OCI-M2 (cell line): ENCODE results near the gene SSBP2.

Experiments
- DNase-seq: peaks from one replicate; lab custom pipeline; 2025; ENCODE audit not compliant: unreplicated experiment; lab: John Stamatoyannopoulos, UW

The SSBP2 gene

DNA sequence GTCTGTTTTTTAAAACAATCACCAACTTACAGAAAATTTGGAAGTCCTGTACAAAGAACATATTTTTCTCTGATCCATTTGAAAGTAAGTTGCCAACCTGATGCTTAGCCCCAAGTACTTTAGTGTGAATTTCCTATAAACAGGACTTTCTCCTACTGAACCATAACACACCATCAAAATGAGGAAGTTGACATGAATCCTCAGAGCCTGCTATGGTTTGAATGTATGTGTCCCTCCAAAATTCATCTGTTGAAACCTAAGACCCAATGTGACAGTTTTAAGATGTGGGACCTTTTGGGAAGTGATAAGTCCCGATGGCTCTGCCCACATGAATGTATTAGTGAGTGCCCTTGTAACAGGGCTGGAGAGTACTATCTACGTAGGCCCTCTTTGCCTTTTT, 350.5 kb downstream of the SSBP2 start:
- no peak for DNase-seq

DNA sequence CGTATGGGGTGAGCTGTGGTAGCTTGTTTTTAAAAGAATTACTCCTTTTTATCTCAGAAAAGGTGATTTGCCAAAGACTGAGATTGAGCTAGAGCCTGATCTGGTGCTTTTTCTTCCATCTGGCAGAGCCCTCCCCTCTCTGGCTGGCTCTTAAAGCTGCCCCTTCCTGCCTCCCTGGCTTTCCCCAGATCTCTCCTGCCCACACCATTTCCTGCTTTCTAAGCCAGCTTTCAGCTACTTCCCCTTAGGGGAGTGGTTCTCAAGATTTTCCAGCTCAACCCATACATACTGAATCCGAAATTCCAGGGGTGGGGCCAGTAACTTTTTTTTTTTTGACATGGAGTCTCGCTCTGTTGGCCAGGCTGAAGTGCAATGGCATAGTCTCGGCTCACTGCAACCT, 352.2 kb downstream of the SSBP2 start:
- DNase-seq = no peak

DNA sequence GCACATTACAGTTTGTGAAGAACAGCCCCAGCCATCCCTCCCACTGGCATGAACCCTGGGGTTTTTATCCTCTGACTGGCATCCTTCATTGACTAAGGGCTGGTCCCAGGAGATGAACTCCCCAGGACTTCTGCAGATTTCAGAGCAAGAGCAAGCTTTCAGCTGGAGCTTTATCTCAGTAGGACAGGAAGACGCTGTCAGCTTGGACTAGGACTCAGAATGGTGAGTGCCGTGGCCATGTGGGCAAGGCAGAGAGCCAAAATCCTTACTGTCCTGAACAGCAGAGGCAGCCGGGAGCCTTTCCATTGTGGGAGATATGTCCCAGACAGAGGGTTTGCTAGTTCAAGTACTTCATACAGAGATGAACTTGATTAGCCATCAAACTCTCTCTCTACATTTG, 353.7 kb downstream of the SSBP2 start:
- no peak for DNase-seq

DNA sequence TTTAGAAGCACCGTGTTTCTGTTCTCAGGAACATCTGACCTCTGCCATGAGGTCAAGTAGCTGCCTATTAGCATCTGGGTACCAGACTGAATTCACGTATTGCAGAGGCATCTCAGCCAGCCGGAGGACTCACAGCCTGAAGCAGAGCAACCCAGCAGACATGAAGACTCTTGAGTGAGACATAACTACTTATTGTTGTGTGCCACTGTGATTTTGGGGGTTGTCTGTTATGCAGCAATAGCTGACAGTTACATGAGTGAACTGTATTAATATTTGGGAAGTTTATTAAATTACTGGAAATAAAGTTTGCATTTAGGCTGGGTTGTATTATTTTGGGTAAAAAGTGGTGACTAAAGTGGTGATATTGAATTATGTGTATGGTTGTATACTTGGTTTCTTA, 355.6 kb downstream of the SSBP2 start:
- no peak for DNase-seq

DNA sequence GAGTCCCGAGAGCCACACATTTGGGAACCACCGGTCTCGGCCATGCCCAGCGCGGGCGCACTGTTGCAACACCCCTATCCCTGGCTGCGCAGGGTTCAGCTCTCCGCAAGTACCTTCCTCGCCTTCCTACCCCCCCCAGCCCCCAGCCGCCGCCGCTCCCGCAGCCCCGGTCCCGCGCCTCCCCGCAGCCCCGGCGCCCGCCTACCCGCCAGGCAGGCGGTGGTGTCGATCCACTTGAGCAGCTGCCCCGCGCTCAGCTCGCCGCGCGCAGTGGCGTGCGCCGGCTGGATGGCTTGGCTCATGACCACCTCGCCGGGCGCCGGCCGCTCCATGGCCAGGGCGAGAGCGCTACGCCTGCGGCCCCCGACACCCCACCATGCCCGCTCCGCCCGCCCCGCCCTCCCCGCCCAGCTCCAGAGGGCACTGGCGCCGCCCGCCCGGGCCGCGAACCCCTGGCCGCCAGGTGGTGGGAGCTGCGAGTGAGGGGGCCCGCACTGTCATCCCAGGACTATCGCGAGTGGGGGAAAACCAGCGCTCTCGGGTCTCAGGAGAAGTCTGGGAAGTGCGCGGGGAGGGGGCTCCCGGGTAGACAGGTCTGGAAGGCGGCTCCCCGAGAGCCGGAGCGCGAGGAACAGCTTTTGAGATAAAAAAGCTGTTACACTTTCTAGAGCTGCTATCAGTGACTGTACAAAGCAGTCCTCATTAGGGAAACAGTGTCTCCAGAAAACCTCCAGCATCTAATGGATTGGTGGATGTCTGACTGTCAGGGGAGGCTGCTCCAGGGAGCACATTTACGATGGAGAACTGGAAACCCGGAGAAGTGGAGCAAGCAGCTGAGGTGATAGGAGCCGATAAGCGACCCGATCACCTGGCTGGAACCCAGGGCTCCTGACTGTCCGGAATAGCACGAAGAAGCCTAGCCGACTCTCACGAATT, 356.8 kb downstream of the SSBP2 start, which contains the start of gene ACOT12:
TSS of gene ACOT12 (minus strand) at position 352 of the 936 bp plus-strand sequence. CDS start at position 332, 20 bp downstream.
- no peak for DNase-seq

DNA sequence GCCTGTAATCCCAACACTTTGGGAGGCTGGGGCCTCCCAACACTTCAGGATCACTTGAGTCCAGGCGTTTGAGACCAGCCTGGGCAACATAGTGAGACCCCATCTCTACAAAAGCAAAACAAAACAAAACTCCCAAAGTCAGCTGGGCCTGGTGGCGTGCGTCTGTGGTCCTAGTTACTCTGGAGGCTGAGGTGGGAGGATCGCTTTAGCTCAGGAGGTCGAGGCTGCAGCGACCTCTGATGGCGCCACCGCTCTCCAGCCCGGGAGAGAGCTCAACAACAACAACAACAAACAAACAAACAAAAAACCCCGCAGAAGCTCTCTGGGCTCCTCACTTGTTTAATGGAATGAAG, 357.5 kb downstream of the SSBP2 start:
- DNase-seq = no peak

DNA sequence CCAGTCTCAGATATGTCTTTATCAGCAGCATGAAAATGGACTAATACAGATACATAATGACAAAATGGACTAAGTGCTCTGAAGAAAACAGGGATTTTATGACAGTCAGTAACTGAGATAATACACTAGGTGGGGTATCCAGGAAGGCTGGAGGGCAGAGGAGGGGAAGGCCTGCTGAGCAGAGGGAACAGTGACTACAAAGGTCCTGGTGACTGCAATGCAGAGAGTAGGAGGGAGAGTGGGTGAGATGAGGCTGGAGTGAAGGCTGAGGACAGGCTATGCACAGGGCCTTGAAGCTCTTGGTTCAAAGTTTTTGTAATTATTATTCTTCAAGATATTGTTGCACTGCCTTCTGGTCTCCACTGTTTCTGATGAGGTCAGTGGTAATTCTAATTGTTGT, 361.9 kb downstream of the SSBP2 start:
- DNase-seq = no peak

DNA sequence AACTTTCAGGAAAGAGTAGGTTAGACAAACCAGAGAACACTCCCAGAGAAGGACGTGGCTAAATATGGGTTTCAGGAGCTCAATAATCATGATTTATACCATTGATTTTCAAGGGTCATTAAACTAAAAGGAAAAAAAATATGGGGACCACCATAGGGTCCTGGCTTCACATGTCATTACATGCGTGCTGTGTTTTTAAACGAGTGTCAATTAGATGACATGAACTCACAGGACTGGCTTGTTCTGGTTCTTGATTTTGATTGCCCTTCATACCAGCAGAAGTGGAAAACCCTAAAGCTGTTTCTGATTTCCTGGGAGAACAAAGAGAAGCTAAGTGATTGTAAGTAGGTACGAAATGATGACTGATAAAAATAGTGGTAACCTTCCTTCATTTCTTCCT, 362.7 kb downstream of the SSBP2 start:
- no peak for DNase-seq

DNA sequence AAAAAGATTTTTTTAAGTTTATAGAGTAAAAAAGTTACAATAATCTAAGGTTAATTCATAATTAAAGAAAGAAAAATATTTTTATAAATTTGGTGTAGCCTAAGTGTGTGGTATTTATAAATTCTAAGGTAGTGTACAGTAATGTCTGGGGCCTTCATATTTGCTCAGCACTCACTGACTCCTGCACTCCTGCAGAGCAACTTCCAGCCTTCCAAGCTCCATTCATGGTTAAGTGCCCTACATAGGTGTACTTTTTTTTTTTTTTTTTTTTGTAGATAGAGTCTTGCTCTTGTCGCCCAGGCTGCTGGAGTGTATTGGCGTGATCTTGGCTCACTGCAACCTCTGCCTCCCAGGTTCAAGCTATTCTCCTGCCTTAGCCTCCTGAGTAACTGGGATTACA, 367.0 kb downstream of the SSBP2 start:
- no peak for DNase-seq

DNA sequence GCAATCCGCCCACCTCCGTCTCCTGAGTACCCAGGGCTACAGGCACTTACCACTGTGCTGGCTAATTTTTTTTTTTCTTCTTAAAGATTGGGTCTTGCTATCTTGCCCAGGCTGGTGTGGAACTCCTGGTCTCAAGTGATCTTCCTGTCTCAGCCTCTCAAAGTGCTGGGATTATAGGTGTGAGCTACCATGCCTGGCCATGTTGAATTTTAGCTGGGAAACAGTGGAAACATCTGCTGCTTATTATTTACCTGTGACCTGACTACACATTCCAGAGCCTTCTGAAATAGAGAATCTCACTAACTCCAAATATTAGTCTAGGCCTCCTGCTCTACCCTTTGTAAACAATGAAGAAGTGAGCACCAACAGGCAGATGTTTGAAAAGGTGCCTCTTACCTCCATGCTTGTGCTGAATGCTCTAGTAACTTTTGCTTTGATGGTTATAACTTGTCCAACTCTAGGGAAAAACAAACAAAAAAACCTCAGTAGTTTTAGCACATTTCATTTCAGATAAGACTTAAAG, 379.5 kb downstream of the SSBP2 start:
- no peak for DNase-seq

DNA sequence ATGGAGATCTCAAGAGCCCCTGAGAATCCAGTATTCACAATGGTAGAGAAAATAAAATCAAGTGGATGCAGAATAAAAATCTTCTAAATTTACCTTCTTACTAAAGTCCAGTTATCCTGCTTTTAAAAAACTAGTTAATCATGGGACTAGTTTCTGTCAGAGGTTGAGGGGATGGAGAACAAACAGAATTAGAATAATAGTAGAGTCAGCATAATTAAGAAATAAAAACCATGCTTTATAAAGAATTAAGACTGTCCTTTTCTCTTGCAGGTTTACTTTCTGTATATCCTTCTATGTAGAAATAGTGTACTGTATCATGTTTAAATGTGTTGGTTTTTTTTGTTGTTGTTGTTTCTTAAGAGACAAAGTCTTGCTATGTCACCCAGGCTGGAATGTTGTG, 380.0 kb downstream of the SSBP2 start:
- no peak for DNase-seq

DNA sequence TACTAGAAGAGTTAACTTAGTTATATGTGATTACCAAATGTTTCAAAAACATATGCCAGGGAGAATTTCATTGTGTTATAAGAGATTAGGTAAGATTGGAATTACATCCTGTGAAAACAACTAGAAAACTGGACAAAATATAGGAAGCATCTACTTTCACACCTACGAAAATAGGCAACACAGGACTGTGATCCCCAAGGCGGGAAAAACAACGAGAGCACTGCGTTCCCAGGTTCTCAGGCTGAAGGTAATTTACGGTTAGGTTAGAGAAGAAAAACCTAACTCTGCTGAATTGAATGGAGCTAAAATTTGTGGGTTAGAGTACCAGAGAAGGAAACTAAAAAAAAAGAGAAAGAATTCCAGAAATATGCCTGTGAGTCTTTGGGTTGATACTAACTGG, 385.4 kb downstream of the SSBP2 start:
- no peak for DNase-seq

DNA sequence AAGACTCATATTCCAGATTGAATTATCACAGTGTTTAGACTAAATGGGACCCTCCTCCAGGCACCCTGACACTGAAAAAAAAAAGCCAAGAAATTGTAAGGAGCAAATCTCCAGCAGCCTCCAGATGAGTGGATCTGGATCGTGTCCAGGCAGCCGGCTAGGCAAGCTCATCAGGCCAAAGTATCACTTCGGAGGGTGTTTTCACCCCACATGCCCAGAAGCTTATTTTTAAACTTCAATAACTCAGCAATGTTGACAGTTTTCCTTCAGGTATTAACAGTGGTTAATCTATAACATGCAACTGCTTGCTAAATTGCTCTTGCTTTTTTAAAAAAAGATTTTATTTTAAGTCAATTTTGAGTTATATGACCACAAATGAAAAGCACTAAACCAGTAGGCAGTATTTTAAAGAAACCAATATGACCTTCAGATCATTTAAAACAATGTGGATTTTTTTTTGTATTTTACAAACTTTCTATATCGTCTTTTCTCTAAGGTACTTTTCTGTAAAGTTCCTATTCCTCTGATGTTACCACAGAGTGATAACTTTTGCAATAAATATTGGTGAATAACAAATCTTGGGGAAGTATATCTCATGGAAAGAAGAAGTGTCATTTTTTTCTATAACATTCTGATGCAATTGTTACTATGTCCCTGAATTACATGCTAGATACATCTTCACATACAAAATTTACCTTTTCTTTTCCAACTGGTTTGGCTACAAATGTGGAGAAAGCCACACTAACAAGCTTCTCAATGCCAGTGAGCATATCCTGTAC, 387.6 kb downstream of the SSBP2 start:
- no peak for DNase-seq
